Suprapubic skin (tissue), 4 donors: ENCODE data around the gene INSL3.

ENCODE experiments used
- POLR2A ChIP-seq, 2 donors: fragments of 450-650 bp; IDR thresholded peaks; one replicate each; pipeline ENCODE4 v1.6.1; 2017; ENCODE audit warnings: antibody characterized with exemption in 2 of 2, mild to moderate bottlenecking in 2 of 2, moderate library complexity in 2 of 2
- POLR2AphosphoS5 ChIP-seq, 3 donors: sonication (generic); formaldehyde crosslinking; IDR thresholded peaks; one replicate each; pipeline ENCODE4 v1.6.1; 2017; ENCODE audit warnings: antibody characterized with exemption in 3 of 3

DNA sequence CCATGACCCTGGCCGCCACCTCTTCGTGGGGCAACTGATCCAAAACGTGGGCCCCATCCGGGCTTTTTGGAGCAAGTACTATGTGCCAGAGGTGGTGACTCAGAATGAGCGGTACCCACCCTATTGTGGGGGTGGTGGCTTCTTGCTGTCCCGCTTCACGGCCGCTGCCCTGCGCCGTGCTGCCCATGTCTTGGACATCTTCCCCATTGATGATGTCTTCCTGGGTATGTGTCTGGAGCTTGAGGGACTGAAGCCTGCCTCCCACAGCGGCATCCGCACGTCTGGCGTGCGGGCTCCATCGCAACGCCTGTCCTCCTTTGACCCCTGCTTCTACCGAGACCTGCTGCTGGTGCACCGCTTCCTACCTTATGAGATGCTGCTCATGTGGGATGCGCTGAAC is 9.6 kb downstream of the INSL3 start:
- no peak for TF ChIP-seq POLR2A (IDR thresholded peaks at IDR 0.05)
- TF ChIP-seq POLR2AphosphoS5 (IDR thresholded peaks at IDR 0.05), result no peak
